ENCODE results near the gene GLMN.

Gene GLMN, protein sequence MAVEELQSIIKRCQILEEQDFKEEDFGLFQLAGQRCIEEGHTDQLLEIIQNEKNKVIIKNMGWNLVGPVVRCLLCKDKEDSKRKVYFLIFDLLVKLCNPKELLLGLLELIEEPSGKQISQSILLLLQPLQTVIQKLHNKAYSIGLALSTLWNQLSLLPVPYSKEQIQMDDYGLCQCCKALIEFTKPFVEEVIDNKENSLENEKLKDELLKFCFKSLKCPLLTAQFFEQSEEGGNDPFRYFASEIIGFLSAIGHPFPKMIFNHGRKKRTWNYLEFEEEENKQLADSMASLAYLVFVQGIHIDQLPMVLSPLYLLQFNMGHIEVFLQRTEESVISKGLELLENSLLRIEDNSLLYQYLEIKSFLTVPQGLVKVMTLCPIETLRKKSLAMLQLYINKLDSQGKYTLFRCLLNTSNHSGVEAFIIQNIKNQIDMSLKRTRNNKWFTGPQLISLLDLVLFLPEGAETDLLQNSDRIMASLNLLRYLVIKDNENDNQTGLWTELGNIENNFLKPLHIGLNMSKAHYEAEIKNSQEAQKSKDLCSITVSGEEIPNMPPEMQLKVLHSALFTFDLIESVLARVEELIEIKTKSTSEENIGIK

DNA sequence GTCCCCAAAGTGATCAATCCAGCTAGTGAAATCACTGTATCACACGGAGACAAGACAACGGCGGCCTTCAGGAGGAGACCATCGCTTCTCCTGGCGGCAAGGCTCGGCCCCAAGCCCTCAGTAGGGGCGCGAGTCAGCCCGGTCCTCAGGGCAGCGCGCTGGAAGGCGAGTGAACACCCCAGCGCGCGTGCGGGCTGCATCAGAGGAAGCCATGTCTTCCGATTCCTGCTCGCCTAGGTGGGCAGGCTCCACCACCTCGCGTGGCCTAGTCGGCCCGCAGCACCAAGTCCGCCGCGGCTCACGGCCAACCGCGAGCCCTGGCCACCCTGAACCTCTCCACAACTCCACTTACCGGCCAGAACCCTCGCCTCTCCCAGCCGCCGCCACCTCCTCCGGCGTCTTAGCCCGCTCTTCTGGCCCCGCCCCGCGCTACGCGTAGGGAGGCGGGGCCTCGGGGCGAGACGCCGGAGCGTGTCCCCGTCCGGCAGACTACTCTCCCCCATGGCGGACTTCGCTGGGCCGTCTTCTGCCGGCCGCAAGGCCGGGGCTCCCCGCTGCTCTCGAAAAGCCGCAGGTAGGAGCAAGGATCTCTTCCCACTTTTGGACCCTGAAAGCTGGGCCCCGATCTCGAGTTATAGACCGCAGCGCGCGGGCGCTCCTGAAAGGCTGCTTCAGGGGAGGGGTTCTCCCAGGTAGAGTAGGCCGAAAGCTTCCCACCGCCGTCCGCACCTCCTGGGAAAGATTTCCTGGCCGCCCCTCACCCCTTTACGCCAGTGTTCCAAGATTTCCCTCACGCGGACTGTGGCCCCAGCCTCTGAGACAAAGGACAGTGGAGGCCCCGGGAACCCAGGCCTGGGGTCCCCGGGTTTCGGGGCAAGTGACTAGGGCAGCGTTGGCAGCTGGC is at the start of gene GLMN, which contains the start of gene RPAP2:
Gene GLMN (minus strand): TSS at position 415 of the 904 bp plus-strand sequence. CDS start 988 bp downstream, outside the sequence.
Gene RPAP2 (plus strand): TSS at position 487 of the 904 bp plus-strand sequence. CDS start 15 bp downstream, at position 502.
- DNase-seq: peak; percentile 89

DNA sequence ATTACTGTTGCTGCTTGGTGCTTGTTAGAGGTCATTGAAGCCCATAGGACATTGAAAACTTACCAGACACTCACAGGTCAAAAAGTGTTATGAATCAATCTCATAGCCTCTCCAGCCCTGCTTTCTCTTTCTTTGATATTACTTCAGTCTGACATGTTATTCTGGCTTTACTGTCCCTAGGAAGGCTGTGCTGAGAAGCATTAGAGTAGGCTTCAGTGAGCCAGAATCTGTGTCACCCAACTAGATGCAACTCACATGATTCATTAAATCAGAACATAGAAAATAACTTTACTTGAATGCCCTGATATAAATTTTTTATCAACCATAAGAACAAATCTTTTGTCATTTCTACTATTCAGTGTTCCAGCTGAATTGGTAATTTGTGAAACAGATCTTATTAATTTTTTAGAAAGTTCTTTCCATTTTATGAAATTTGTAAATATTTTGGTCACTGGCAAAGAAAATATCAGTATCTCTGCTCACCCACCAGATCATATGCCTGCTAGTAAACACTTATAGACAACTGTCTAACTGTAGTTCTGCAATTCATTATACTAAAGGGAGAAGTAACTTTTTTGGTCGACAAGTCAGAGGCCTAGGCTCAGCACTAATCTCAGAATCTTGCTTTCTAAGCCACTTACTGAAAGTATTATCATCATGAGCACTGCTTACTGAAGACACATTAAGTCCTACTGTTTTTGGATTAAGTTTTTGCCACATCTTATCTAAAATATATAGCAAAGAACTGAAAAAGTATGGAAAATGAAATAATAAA is 48.3 kb upstream of the GLMN start:
- DNase-seq: no peak

DNA sequence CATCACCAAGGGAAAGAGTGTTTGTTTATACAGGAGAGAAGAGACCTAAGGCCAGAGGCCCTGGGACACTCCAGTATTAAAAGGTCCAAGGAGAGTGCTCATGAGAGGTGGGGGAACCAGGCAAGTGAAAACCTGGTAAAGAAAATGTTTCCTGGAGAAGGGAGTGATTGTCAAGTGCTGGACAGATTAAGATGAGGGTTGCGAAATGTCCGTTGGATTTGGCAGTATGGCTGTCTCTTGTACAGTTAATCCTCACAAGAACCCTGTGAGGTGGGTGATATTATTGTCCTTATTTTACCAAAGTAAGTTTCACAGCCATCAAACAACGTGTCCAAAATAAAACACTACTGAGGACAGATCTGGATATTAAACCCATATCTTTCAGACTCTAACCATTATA is 44.3 kb upstream of the GLMN start:
- DNase-seq: no peak

DNA sequence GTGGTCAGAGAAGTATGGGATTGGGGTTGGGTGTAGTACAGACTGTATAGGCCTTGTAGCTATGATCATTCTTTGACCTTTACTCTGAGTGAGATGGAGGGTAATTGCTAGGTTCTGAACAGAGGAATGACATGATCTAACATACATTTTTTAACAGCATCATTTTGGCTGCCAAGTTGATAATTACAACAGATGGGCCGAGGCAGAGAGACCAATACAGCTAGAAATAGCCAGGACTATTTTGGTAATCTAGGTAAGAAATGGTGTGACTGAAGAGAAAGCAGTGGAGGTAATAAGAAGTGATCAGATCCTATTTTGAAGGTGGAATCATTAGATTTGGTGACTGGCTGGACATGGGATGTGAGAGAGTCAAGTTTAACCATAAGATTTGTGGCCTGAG is 43.6 kb upstream of the GLMN start:
- no peak for DNase-seq

DNA sequence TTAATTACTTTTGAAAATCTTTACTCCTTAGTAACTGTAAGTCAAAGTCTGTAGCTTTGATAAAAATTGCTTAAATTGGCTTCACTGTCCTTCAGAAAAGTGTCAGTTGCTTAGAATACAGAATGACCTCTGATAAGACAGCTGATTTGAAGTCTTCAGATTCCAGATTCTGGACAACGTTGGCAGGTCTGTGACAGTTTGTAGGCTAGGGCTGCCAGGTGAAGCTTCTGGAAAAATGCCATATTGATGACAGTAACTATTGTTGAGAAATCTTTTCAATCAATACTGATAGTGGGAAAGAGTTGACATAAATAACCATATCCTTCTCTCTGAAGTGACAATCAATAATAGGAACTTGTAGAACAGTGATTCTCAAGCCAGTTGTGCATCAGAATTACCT is 41.4 kb upstream of the GLMN start:
- no peak for DNase-seq

DNA sequence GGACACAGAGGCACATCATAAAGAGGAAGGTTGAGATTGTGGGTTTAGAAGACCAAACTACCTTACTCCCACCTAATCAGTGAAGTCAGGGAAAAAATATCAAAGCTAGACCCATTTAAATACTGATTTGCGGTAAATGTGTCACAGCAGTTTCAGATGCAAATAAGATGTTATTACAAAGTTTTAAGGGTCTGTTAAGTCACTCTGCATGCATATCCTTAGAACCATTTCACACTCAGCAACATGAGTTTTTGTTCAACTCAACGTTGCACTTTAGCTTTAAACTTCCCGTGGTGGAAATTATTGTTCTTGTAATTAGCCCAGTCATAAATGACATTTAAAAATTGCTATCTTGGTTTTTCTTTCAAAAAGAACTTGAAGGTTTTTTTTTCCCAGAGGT is 34.9 kb upstream of the GLMN start:
- DNase-seq: no peak

DNA sequence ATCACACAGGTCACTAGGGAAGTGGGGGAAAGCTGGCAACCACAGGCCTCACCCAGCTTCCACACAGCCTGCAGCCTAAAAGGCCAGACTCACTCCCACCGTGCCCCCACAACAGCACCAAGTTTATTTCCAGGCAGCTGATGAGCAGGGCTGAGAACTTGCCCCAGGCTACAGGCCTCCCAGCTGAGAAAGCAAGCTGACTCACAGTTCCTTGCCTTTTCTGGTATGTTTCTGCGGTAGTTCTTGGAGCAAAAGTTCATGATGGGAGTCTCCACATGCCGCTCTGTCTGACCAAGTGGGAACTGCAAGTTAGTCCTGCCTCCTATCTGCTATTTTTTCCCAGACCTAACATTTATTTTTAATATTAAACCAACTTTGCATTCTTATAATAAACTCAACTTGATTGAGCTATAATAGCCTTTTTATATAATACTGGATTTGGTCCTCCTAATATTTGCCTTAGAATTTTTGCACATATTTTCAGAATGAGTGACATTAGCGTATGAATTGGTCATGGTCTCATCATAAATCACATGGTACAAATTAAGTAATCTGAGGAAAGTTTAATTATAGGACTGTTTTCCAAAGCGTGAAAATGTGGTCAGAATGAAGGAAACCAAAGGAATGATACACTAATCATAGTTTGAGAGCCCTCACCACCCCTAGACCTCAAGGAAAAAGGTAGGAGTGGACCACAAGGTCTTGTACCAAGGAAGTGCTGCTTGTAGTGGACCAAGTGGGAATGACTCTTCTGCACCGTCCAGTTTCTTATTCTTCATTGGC is 30.8 kb upstream of the GLMN start:
- no peak for DNase-seq

DNA sequence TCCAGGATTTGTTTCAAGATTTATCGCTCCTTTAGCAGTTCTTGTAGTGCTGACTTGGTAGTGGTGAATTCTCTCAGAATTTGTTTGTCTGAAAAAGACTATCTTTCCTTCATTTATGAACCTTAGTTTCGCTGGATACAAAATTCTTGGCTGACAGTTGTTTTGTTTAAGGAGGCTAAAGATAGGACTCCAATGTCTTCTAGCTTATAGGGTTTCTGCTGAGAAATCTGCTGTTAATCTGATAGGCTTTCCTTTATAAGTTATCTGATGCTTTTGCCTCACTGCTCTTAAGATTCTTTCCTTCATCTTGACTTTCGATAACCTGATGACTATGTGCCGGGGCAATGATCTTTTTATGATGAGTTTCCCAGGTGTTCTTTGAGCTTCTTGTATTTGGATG is 29.0 kb upstream of the GLMN start:
- DNase-seq: no peak

DNA sequence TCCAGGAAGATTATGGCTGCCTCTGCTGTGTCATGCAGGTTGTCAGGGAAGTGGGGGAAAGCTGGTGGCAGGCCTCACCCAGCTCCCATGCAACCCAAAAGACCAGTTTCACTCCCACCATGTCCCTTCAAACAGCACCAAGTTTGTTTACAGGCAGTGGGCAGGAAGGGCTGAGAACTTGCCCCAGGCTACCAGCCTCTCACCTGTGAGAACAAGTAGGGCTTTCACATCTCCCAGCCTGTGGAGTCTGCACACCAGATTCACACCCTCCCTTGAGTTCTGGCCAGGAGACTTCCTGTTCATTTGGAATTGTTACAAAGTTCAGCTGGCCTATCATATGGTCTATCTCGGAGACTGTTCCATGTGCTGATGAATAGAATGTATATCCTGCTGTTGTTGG is 27.9 kb upstream of the GLMN start:
- no peak for DNase-seq

DNA sequence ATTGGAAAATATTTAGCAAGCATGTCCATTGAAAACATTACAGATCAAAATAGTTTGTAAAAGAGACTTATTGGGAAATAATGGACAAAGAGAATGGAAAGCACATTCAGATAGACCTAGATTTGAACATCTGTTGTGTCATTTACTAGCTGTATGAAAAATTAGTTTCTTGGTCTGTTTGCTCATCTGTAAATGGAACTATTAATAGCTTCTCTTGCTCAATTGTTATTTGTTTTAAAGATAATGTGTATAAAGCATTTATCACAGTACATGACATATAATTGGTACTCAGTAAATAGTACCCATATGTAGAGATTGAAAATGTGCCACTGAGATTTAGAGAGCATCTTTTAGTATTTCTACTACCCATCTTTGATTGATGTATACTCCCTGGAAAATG is 26.0 kb upstream of the GLMN start:
- peak; percentile 18 for DNase-seq

DNA sequence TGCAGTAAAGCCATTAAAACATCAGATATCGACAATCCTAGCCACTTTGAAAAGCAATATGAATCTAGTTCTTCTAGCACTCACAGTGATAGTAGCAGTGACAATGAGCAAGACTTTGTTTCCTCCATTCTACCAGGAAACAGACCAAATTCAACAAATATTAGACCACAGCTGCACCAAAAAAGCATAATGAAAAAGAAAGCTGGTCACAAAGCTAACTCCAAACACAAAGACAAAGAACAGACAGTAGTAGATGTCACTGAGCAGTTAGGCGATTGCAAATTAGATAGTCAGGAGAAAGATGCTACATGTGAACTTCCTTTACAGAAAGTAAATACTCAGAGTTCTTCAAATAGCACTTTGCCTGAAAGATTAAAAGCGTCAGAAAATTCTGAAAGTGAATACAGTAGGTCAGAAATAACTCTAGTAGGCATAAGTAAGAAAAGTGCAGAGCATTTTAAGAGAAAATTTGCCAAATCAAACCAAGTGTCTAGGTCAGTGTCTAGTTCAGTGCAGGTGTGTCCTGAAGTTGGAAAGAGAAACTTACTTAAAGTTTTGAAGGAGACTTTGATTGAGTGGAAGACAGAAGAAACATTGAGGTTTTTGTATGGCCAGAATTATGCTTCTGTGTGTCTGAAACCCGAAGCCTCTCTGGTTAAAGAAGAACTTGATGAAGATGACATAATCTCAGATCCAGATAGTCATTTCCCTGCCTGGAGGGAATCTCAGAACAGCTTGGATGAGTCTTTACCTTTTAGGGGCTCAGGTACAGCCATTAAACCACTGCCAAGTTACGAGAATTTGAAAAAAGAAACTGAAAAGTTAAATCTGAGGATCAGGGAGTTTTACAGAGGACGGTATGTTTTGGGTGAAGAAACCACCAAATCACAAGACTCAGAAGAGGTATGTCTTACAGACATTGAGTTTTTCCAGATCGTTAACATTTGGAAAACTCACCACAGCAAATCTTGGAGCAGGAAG is 25.0 kb upstream of the GLMN start:
- no peak for DNase-seq

DNA sequence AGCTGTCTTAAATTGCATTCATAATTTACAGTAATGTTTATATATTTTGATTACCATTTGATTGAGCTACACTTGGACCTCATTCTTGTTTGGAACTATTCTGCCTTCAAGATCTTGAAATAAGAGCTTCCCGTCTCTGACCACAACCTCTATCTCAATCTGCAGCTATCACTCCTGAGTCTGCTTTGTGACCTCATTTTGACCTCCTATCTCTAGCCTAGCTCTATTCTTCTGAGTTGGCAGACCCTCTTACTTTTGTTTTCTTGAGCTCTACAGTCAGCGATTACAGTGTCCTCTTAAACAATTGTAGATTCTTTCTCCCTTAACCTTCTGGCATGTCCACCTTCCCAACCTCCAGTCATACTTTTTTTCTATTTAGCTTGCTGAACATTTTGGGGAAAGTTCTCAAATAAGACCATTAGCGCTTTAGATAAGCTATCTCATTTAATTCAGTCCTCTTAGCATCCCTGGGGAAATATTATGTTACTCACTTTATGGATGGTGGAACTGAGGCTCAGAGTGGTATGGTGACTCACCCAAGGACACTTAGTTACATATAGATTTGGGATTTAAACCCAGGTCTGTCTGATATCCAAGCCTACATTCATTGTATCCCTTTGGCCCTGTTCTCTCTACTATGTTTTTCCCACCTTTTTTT is 19.2 kb upstream of the GLMN start:
- DNase-seq: no peak

DNA sequence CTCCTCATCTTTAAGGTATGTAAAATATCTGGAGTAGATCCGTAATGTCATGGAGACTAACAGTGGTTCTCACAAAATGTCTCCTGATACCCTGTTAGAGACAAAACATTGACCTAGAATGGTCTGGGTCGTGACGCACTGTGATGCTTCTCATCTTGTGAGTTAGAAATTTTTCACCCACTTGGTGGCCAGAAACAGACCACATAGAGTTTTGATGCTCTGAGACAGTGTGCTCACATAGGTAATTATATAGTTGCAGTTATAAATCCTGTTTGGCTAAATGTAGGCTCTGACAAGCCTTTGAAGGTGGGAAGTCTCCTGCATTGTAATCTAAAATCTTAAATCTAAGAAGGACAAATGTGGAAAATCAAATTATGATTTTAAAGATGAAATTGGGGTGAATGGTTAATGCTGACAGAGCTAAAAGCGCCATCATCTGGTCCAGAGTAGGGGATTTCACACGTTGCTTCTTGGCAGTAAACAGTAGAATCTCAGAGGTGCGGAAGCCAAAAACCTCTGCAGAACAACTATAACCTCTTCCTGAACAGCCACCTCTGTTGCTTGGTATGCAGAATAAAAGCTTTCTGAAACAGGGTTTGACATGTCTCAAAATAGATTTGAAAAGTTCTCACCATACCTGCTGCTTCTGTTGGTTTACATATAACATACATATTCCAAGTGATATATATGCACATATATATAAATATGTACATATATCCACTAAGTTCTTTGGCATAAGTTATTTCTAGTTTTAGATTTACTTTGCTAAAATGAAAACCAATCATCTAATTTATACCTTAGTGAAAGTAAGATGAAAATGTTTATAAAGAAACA is 17.2 kb upstream of the GLMN start:
- no peak for DNase-seq

DNA sequence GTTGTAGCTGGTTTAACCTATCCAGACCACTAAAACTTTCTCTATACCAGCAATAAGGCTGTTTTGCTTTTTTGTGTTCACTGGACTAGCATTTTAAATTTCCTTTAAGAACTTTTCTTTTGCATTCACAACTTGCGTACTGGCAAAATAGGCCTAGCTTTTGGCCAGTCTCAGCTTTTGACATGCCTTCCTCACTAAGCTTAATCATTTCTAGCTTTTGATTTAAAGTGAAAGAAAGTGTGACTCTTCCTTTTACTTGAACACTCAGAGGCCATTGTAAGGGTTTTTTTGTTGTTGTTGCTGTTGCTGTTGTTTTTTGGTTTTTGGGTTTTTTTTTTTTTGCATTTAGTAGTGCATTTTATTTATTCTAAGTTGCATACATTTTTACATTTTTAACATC is 15.2 kb upstream of the GLMN start:
- no peak for DNase-seq

DNA sequence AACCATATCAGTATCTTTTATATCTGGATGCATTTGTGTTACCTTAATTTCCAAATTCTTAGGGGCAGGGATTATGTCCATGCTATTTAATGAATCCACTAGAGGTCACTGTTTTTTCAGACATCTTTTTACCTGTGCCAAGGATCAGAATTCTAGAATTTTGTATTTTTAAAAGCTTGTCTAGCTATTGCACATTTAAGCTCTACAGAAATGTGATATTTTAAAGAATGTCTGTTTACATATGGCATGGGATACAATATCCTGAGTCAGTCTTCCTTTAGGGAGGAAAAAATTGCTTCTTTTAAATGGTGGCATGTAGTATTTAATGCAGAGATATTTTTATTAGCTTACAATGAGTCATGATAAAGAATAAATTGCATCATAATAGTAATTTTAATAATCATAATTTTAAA is 11.4 kb upstream of the GLMN start:
- DNase-seq: peak; percentile 27

DNA sequence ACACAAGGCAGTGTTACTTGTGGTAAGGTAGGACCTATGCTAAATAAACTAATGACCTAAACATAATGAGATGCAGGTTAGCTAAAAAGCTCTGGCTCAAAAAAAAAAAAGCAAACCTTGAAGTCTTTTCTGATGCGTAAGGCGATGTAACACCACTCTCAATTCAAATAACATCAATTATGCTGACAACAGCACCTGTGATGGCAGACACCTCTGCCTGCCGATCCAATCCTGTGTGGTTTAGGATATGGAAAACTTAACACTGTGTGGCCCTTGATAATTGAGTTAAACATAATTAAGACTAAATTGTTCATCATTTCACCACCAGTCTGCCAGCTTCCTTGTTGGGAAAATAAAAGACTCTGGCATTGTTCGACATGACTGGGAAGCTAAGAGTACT is 9.2 kb upstream of the GLMN start:
- peak; percentile 4 for DNase-seq

DNA sequence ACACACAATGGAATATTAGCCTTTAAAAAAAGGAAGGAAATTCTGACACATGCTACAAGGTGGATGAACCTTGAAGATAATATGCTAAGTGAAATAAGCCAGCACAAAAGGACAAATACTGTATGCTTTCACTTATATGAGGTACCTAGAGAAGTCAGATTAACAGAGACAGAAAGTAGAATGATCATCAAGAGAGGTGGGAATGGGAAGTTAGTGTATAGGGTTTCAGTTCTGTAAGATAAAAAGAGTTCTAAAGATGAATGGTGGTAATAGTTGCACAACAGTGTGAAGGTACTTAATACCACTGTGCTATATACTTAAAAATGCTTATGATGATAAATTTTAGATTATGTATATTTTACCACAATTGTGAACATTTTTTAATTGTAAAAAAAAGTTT is 7.2 kb upstream of the GLMN start:
- DNase-seq: no peak

DNA sequence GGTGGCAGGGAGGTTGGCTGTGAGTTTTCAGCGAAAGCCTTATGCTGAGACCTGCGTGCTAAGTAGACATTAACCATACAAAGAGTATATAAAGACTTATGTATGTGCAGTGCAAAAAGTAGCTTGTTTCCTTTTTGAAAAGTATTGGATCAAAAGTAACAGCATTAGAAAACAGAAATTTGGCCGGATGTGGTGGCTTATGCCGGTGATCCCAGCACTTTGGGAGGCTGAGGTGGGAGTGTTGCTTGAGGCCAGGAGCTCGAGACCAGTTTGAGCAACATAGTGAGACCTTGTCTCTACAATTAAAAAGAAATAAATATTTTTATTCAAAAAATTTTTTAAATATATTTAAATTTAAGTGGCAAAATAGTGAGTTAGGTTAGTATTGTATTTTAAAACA is 2.2 kb upstream of the GLMN start:
- DNase-seq: no peak

Measured in NCI-H69 (cell line).